Kidney (tissue), 14 donors: ENCODE results near the gene GIMAP7. TPM values are rescaled to one million over a fixed set of nuclear protein-coding genes. Genes with fewer than 3 reads are reported as not detected.
A peak's percentile ranks its signal among the peaks of the same experiment; 100 is the strongest.

Experiments used
- DNase-seq, 5 donors: peaks; one replicate each; pipeline ENCODE4 v3.0.0-alpha.2; 2013 to 2020
- FAIRE-seq: peaks from 2 replicates; lab custom pipeline; 2012; peaks lifted over from hg19 to GRCh38; lab: Jason Lieb, UNC
- H3K27ac ChIP-seq, 2 donors: one replicate each; pipeline ENCODE4 v1.7.0; 2013; ENCODE audit warnings: low read depth in 2 of 2, low read length in 2 of 2, inconsistent platforms in 1 of 2
- H3K27me3 ChIP-seq: one replicate; pipeline ENCODE4 v1.7.1; 2013; ENCODE audit warnings: low read length, inconsistent platforms; ENCODE audit not compliant: control insufficient read depth, insufficient read depth
- H3K36me3 ChIP-seq, 3 donors: one replicate each; pipeline versions ENCODE4 v1.7.0 to v1.7.1; 2013; ENCODE audit warnings: low read length in 3 of 3, control low read depth in 1 of 3, inconsistent platforms in 1 of 3; ENCODE audit not compliant: insufficient read depth in 3 of 3, control insufficient read depth in 2 of 3
- H3K4me1 ChIP-seq, 3 donors: one replicate each; pipeline versions ENCODE4 v1.7.0 to v1.7.1; 2013; ENCODE audit warnings: low read length in 3 of 3, inconsistent platforms in 1 of 3, low read depth in 1 of 3; ENCODE audit not compliant: control insufficient read depth in 2 of 3, insufficient read depth in 2 of 3
- H3K4me3 ChIP-seq, 3 donors: one replicate each; pipeline versions ENCODE4 v1.7.0 to v1.8.1; 2013; ENCODE audit warnings: low read length in 3 of 3, control low read depth in 1 of 3, inconsistent platforms in 1 of 3
- H3K9ac ChIP-seq, 3 donors: one replicate each; pipeline versions ENCODE4 v1.7.0 to v1.7.1; 2013; ENCODE audit warnings: low read length in 3 of 3, control low read depth in 1 of 3, inconsistent platforms in 1 of 3
- H3K9me3 ChIP-seq, 3 donors: one replicate each; pipeline versions ENCODE4 v1.7.0 to v1.7.1; 2013; ENCODE audit warnings: low read length in 3 of 3, control low read depth in 1 of 3, inconsistent platforms in 1 of 3; ENCODE audit not compliant: control insufficient read depth in 2 of 3, insufficient read depth in 1 of 3
- CTCF ChIP-seq: IDR thresholded peaks from 3 replicates; pipeline ENCODE4 v1.5.1; 2012; ENCODE audit warnings: mild to moderate bottlenecking, moderate library complexity, borderline replicate concordance; ENCODE audit not compliant: insufficient read depth; ENCODE audit errors: extremely low read depth
- intact Hi-C: fragments of 100-400 bp; cut with DNase I; formaldehyde crosslinking; loops from one replicate; pipeline ENCODE4 v1.11.1; 2022
- polyA plus RNA-seq: library from polyadenylated mRNA; stranded (reverse); fragments of 350-450 nt; fragmentation: Illumina TruSeq; extraction: RNeasy Lipid Tissue Mini Kit (QIAGEN cat#74804); gene quantifications from one replicate; pipeline ENCODE4 v1.2.3, GENCODE V29; 2014; ENCODE audit warnings: low read depth, low replicate concordance; ENCODE audit not compliant: insufficient read depth
- total RNA-seq: library from RNA; stranded (reverse); fragmentation: NEBNext Ultra II Directional; extraction: Animal tissue kit (Norgen Biotek cat#: 25700); gene quantifications from one replicate; pipeline ENCODE4 v1.2.1, GENCODE V29; 2021
- donor health status: control.
- donor health status: control.
- donor health status: control.
- donor health status: control.
- donor health status: control.
- donor health status: DM: yes; HTN: yes; CAD: no.
- donor health status: Normal renal cell carcinoma (clear cell type).

The GIMAP7 gene
- total and polyA plus RNA-seq, 2 donors from 2014 or later = 36.0 to 43.6 TPM

GRCh38 chr7:150466477-150466876, 48.2 kb upstream of the GIMAP7 start:
- Histone ChIP-seq H3K27ac (no peak overlapping the region), H3K9me3 (peaks cover 0 to 14% (median 2%) of the 10 kb centered on the region in 3 donors), H3K27me3 (no peaks in the 10 kb centered on the region), H3K4me3 (peak overlapping the region in 2 of 3 donors; percentile 12 to 40), H3K36me3 (no peaks in the 10 kb centered on the region), H3K9ac (no peak overlapping the region), H3K4me1 (peaks cover 0 to 2% (median 0%) of the 10 kb centered on the region in 3 donors)
- no peak for DNase-seq
- intact Hi-C loops = no loop called here
- no peak for FAIRE-seq
- no peak for TF ChIP-seq CTCF

- no peaks in the 10 kb centered on the region for H3K9me3 ChIP-seq
- FAIRE-seq (no peak), DNase-seq (no peak)
- H3K36me3 ChIP-seq = no peaks in the 10 kb centered on the region
- H3K27me3 ChIP-seq = no peaks in the 10 kb centered on the region
- H3K4me3 ChIP-seq = peak overlapping the region in 2 of 3 donors; percentile 43 to 45
- no peak overlapping the region for H3K27ac ChIP-seq
- TF ChIP-seq CTCF = no peak
- intact Hi-C loops = no loop called here
- H3K4me1 ChIP-seq = peaks cover 0 to 2% (median 0%) of the 10 kb centered on the region in 3 donors
- peak overlapping the region in 1 of 3 donors; percentile 20 for H3K9ac ChIP-seq
These were observed 46.4 kb upstream of the GIMAP7 start for GRCh38 chr7:150468241-150468640.

- Histone ChIP-seq H3K36me3 (no peaks in the 10 kb centered on the region), H3K4me1 (peaks cover 0 to 2% (median 0%) of the 10 kb centered on the region in 3 donors), H3K4me3 (peak overlapping the region in 1 of 3 donors; percentile 12), H3K9me3 (no peaks in the 10 kb centered on the region), H3K27me3 (no peaks in the 10 kb centered on the region), H3K27ac (no peak overlapping the region), H3K9ac (no peak overlapping the region)
- DNase-seq (no peak), FAIRE-seq (no peak)
- TF ChIP-seq CTCF = no peak
- intact Hi-C loops = no loop called here
These were observed 42.8 kb upstream of the GIMAP7 start for GRCh38 chr7:150471886-150472285.

GRCh38 chr7:150473902-150474301, 40.8 kb upstream of the GIMAP7 start:
- DNase-seq (no peak), FAIRE-seq (no peak)
- H3K9ac ChIP-seq = no peak overlapping the region
- intact Hi-C loops = no loop called here
- no peaks in the 10 kb centered on the region for H3K27me3 ChIP-seq
- no peak overlapping the region for H3K27ac ChIP-seq
- no peak for TF ChIP-seq CTCF
- H3K4me1 ChIP-seq = no peaks in the 10 kb centered on the region
- no peak overlapping the region for H3K4me3 ChIP-seq
- no peaks in the 10 kb centered on the region for H3K9me3 ChIP-seq
- no peaks in the 10 kb centered on the region for H3K36me3 ChIP-seq
